GM23338 (cell line): ENCODE data around the gene SETDB1. TPM values are rescaled to one million over a fixed set of nuclear protein-coding genes. Genes with fewer than 3 reads are reported as not detected.

Experiments
- ATAC-seq: fragments of 200-7000 bp; cut with Tn5 transposase; 3 replicates; pipeline ENCODE4 v1.9.1; 2020
- DNase-seq: peaks from one replicate; pipeline ENCODE4 v3.0.0-alpha.2; 2015; ENCODE audit warnings: low spot score
- H2AFZ ChIP-seq: fragments of 200-600 bp; sonication (generic); 2 replicates; pipeline ENCODE4 v1.8.0; 2016; ENCODE audit warnings: antibody characterized with exemption, mild to moderate bottlenecking, moderate library complexity
- H3F3A ChIP-seq: fragments of 200-600 bp; sonication (generic); replicated peaks from 2 replicates; pipeline ENCODE4 v1.8.0; 2017; ENCODE audit warnings: antibody characterized with exemption, mixed run types, low read depth
- H3K27ac ChIP-seq: fragments of 200-600 bp; sonication (generic); 2 replicates; pipeline ENCODE4 v1.6.1; 2016; ENCODE audit warnings: low read depth
- H3K27me3 ChIP-seq: fragments of 200-600 bp; sonication (generic); 2 replicates; pipeline ENCODE4 v1.8.0; 2016; ENCODE audit warnings: mild to moderate bottlenecking, mixed run types, moderate library complexity; ENCODE audit not compliant: insufficient read depth
- H3K36me3 ChIP-seq: fragments of 200-600 bp; sonication (generic); 2 replicates; pipeline ENCODE4 v1.8.0; 2016; ENCODE audit warnings: mild to moderate bottlenecking; ENCODE audit not compliant: insufficient read depth
- H3K4me1 ChIP-seq: fragments of 200-600 bp; sonication (generic); 2 replicates; pipeline ENCODE4 v1.8.0; 2016; ENCODE audit warnings: mild to moderate bottlenecking, moderate library complexity; ENCODE audit not compliant: insufficient read depth
- H3K4me2 ChIP-seq: fragments of 200-600 bp; sonication (generic); 2 replicates; pipeline ENCODE4 v1.7.1; 2017; ENCODE audit warnings: mixed run types
- H3K4me3 ChIP-seq: fragments of 200-600 bp; sonication (generic); 2 replicates; pipeline ENCODE4 v1.6.1; 2016; ENCODE audit warnings: mixed run types
- H3K79me2 ChIP-seq: fragments of 200-600 bp; sonication (generic); replicated peaks from 2 replicates; pipeline ENCODE4 v1.8.0; 2017; ENCODE audit warnings: mild to moderate bottlenecking; ENCODE audit not compliant: insufficient read depth
- H3K9me2 ChIP-seq: fragments of 200-600 bp; sonication (generic); 2 replicates; pipeline ENCODE4 v1.8.0; 2017; ENCODE audit not compliant: insufficient read depth
- H4K20me1 ChIP-seq: fragments of 200-600 bp; sonication (generic); replicated peaks from 2 replicates; pipeline ENCODE4 v1.8.0; 2017; ENCODE audit warnings: mild to moderate bottlenecking; ENCODE audit not compliant: insufficient read depth
- H3K27ac Mint-ChIP-seq: 2 replicates; pipeline ENCODE4 v1.8.0; 2020; ENCODE audit warnings: inconsistent platforms, mild to moderate bottlenecking, moderate library complexity, mixed read lengths
- H3K27me3 Mint-ChIP-seq: 3 replicates; pipeline ENCODE4 v1.8.0; 2022; ENCODE audit warnings: low read depth, mild to moderate bottlenecking, moderate library complexity, mixed read lengths, inconsistent platforms; ENCODE audit not compliant: insufficient read depth, poor library complexity
- H3K36me3 Mint-ChIP-seq: 3 replicates; pipeline ENCODE4 v1.8.0; 2021; ENCODE audit warnings: low read depth, mild to moderate bottlenecking, inconsistent platforms, moderate library complexity, mixed read lengths
- H3K4me1 Mint-ChIP-seq: 3 replicates; pipeline ENCODE4 v1.8.0; 2020; ENCODE audit warnings: mild to moderate bottlenecking, inconsistent platforms, mixed read lengths
- H3K4me3 Mint-ChIP-seq: 3 replicates; pipeline ENCODE4 v1.8.0; 2021; ENCODE audit warnings: moderate library complexity, mild to moderate bottlenecking, inconsistent platforms, mixed read lengths
- H3K9me3 Mint-ChIP-seq: 3 replicates; pipeline ENCODE4 v1.8.0; 2020; ENCODE audit warnings: moderate library complexity, mild to moderate bottlenecking, inconsistent platforms, mixed read lengths
- CREB1 ChIP-seq: fragments of 250-450 bp; sonication (Bioruptor Pico); IDR thresholded peaks from 2 replicates; pipeline ENCODE4 v1.5.0; 2020; ENCODE audit warnings: low read depth, mild to moderate bottlenecking, moderate library complexity
- ETS1 ChIP-seq: IDR thresholded peaks from 2 replicates; pipeline ENCODE4 v1.6.1; 2016; ENCODE audit warnings: antibody characterized with exemption
- EZH2 ChIP-seq: fragments of 200-600 bp; sonication (generic); IDR thresholded peaks from one replicate; pipeline ENCODE4 v1.8.0; 2017; ENCODE audit warnings: antibody characterized with exemption, mild to moderate bottlenecking, low read depth; ENCODE audit not compliant: unreplicated experiment
- EZH2phosphoT487 ChIP-seq: fragments of 200-600 bp; sonication (generic); IDR thresholded peaks from one replicate; pipeline ENCODE4 v1.8.1; 2018; ENCODE audit warnings: antibody characterized with exemption; ENCODE audit not compliant: unreplicated experiment
- JUNB ChIP-seq: IDR thresholded peaks from one replicate; pipeline ENCODE4 v1.6.1; 2016; ENCODE audit warnings: antibody characterized with exemption; ENCODE audit not compliant: unreplicated experiment
- POLR2AphosphoS5 ChIP-seq: IDR thresholded peaks from 2 replicates; pipeline ENCODE4 v1.6.1; 2016; ENCODE audit warnings: antibody characterized with exemption, low read depth
- REST ChIP-seq: IDR thresholded peaks from one replicate; pipeline ENCODE4 v1.6.1; 2018; ENCODE audit warnings: antibody characterized with exemption; ENCODE audit not compliant: unreplicated experiment
- ZNF331 ChIP-seq: fragments of 250-450 bp; sonication (Bioruptor Pico); IDR thresholded peaks from 2 replicates; pipeline ENCODE4 v1.5.0; 2020; ENCODE audit warnings: low read depth, mild to moderate bottlenecking, moderate library complexity
- polyA plus RNA-seq: library from polyadenylated mRNA; unstranded; fragments of >200 nt; fragmentation: Nextera tagmentation; extraction: Ambion mirVana; gene quantifications from 2 replicates; pipeline ENCODE4 v1.2.1, GENCODE V29; 2016
- total RNA-seq: library from RNA; depleted of rRNA; stranded (reverse); fragments of >200 nt; shearing (Covaris generic); gene quantifications from 2 replicates; pipeline ENCODE4 v1.2.3, GENCODE V29; 2014

SETDB1 gene
- total and polyA plus RNA-seq, 2 experiments from 2014 or later, result 16.9 to 47.4 TPM

GRCh38 chr1:150972417-150972940, 46.3 kb downstream of the SETDB1 start:
- peaks cover 67% of the 10 kb centered on the region for H3K79me2 ChIP-seq
- H4K20me1 ChIP-seq, result peaks cover 22% of the 10 kb centered on the region; the same call in 1 of the 2 replicates

GRCh38 chr1:150973258-150973835, 47.2 kb downstream of the SETDB1 start:
- peaks cover 4% of the 10 kb centered on the region; the same call in 1 of the 3 replicates for H3K9me3 Mint-ChIP-seq
- no peak overlapping the region for H2AFZ ChIP-seq
- ATAC-seq, result no peak
- TF ChIP-seq POLR2AphosphoS5, result no peak
- no peak for TF ChIP-seq EZH2phosphoT487
- TF ChIP-seq JUNB, result no peak
- TF ChIP-seq EZH2, result no peak
- TF ChIP-seq REST, result no peak
- TF ChIP-seq CREB1, result no peak
- TF ChIP-seq ZNF331 (CRISPR knock-in tag), result no peak
- TF ChIP-seq ETS1, result no peak

More at GRCh38 chr1:150972417-150972940, 46.3 kb downstream of the SETDB1 start:
- Mint-ChIP-seq H3K9me3 (peaks cover 4% of the 10 kb centered on the region; the same call in 1 of the 3 replicates), H3K4me3 (peak overlapping the region; percentile 82), H3K27ac (peak overlapping the region; percentile 66), H3K4me1 (peaks cover 63% of the 10 kb centered on the region), H3K27me3 (peaks cover 32% of the 10 kb centered on the region), H3K36me3 (peaks cover 30% of the 10 kb centered on the region)
- Histone ChIP-seq H3K36me3 (peaks cover 11% of the 10 kb centered on the region), H3K9me2 (no peaks in the 10 kb centered on the region), H3K27ac (peak overlapping the region; percentile 88), H2AFZ (no peak overlapping the region), H3K27me3 (0 out of 2 replicates have a peak, but pooled peaks cover 3% of the 10 kb centered on the region), H3K4me1 (peaks cover 54% of the 10 kb centered on the region), H3K4me3 (peak overlapping the region; percentile 88), H3K4me2 (peak overlapping the region; percentile 96), H3F3A (peaks cover 11% of the 10 kb centered on the region)
- no peak for ATAC-seq
- DNase-seq, result no peak
- TF ChIP-seq REST (no peak), JUNB (no peak), EZH2 (no peak), CREB1 (no peak)

More at GRCh38 chr1:150973258-150973835, 47.2 kb downstream of the SETDB1 start:
- peak overlapping the region; percentile 82 for H3K4me3 Mint-ChIP-seq
- Histone ChIP-seq H3K4me3 (peak overlapping the region; percentile 88), H3K36me3 (peaks cover 5% of the 10 kb centered on the region; the same call in 1 of the 2 replicates), H3K4me1 (peaks cover 60% of the 10 kb centered on the region), H3K27me3 (0 out of 2 replicates have a peak, but pooled peaks cover 3% of the 10 kb centered on the region), H3K9me2 (no peaks in the 10 kb centered on the region), H3K79me2 (peaks cover 67% of the 10 kb centered on the region), H4K20me1 (peaks cover 22% of the 10 kb centered on the region; the same call in 1 of the 2 replicates), H3K4me2 (peak overlapping the region; percentile 96), H3F3A (peaks cover 12% of the 10 kb centered on the region), H3K27ac (peak overlapping the region; percentile 88; the same call in 1 of the 2 replicates)
- peaks cover 62% of the 10 kb centered on the region for H3K4me1 Mint-ChIP-seq
- DNase-seq, result no peak
- H3K27ac Mint-ChIP-seq, result no peak overlapping the region
- H3K27me3 Mint-ChIP-seq, result peaks cover 28% of the 10 kb centered on the region
- H3K36me3 Mint-ChIP-seq, result peaks cover 22% of the 10 kb centered on the region
